Kidney (tissue), 14 donors: ENCODE measurements around the gene LRRC41. TPM values are rescaled to one million over a fixed set of nuclear protein-coding genes. Genes with fewer than 3 reads are reported as not detected.

ENCODE experiments used
- DNase-seq, 5 donors: peaks; one replicate each; pipeline ENCODE4 v3.0.0-alpha.2; 2013 to 2020
- FAIRE-seq: peaks from 2 replicates; lab custom pipeline; 2012; peaks lifted over from hg19 to GRCh38; lab: Jason Lieb, UNC
- H3K27ac ChIP-seq, 2 donors: one replicate each; pipeline ENCODE4 v1.7.0; 2013; ENCODE audit warnings: low read depth in 2 of 2, low read length in 2 of 2, inconsistent platforms in 1 of 2
- H3K27me3 ChIP-seq: one replicate; pipeline ENCODE4 v1.7.1; 2013; ENCODE audit warnings: low read length, inconsistent platforms; ENCODE audit not compliant: control insufficient read depth, insufficient read depth
- H3K36me3 ChIP-seq, 3 donors: one replicate each; pipeline versions ENCODE4 v1.7.0 to v1.7.1; 2013; ENCODE audit warnings: low read length in 3 of 3, control low read depth in 1 of 3, inconsistent platforms in 1 of 3; ENCODE audit not compliant: insufficient read depth in 3 of 3, control insufficient read depth in 2 of 3
- H3K4me1 ChIP-seq, 3 donors: one replicate each; pipeline versions ENCODE4 v1.7.0 to v1.7.1; 2013; ENCODE audit warnings: low read length in 3 of 3, inconsistent platforms in 1 of 3, low read depth in 1 of 3; ENCODE audit not compliant: control insufficient read depth in 2 of 3, insufficient read depth in 2 of 3
- H3K4me3 ChIP-seq, 3 donors: one replicate each; pipeline versions ENCODE4 v1.7.0 to v1.8.1; 2013; ENCODE audit warnings: low read length in 3 of 3, control low read depth in 1 of 3, inconsistent platforms in 1 of 3
- H3K9ac ChIP-seq, 3 donors: one replicate each; pipeline versions ENCODE4 v1.7.0 to v1.7.1; 2013; ENCODE audit warnings: low read length in 3 of 3, control low read depth in 1 of 3, inconsistent platforms in 1 of 3
- H3K9me3 ChIP-seq, 3 donors: one replicate each; pipeline versions ENCODE4 v1.7.0 to v1.7.1; 2013; ENCODE audit warnings: low read length in 3 of 3, control low read depth in 1 of 3, inconsistent platforms in 1 of 3; ENCODE audit not compliant: control insufficient read depth in 2 of 3, insufficient read depth in 1 of 3
- intact Hi-C: fragments of 100-400 bp; cut with DNase I; formaldehyde crosslinking; loops from one replicate; pipeline ENCODE4 v1.11.1; 2022
- polyA plus RNA-seq: library from polyadenylated mRNA; stranded (reverse); fragments of 350-450 nt; fragmentation: Illumina TruSeq; extraction: RNeasy Lipid Tissue Mini Kit (QIAGEN cat#74804); gene quantifications from one replicate; pipeline ENCODE4 v1.2.3, GENCODE V29; 2014; ENCODE audit warnings: low read depth, low replicate concordance; ENCODE audit not compliant: insufficient read depth
- total RNA-seq: library from RNA; stranded (reverse); fragmentation: NEBNext Ultra II Directional; extraction: Animal tissue kit (Norgen Biotek cat#: 25700); gene quantifications from one replicate; pipeline ENCODE4 v1.2.1, GENCODE V29; 2021
- TF ChIP-seq, protein P1 (sequence below): IDR thresholded peaks from 3 replicates; pipeline ENCODE4 v1.5.1; 2012; ENCODE audit warnings: mild to moderate bottlenecking, moderate library complexity, borderline replicate concordance; ENCODE audit not compliant: insufficient read depth; ENCODE audit errors: extremely low read depth
- donor health status: control.
- donor health status: control.
- donor health status: control.
- donor health status: control.
- donor health status: control.
- donor health status: DM: yes; HTN: yes; CAD: no.
- donor health status: Normal renal cell carcinoma (clear cell type).

The LRRC41 gene
- total and polyA plus RNA-seq, 2 donors from 2014 or later, result 37.4 to 59.6 TPM

DNA sequence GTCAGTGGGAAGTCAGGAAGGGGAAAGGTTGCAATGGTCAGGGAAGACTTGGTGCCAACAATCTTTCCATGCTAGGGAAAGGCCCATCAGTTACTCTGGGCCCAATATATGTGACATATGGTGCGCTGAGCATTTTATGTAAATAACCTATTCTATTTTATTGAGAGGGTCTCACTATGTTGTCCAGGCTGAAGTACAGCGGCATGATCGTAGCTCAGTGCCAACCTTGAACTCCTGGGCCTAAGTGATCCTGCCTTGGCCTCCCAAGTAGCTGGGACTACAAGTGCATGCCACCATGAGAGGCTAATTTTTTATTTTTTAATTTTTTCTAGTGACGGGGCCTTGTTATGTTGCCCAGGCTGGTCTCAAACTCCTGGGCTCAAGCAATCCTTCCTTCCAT is 6.9 kb upstream of the LRRC41 start:
- Histone ChIP-seq H3K4me1 (peaks cover 0 to 7% (median 2%) of the 10 kb centered on the region in 3 donors), H3K27me3 (no peaks in the 10 kb centered on the region), H3K4me3 (no peak overlapping the region), H3K27ac (no peak overlapping the region), H3K9me3 (no peaks in the 10 kb centered on the region), H3K36me3 (peaks cover 8 to 29% (median 18%) of the 10 kb centered on the region in 3 donors), H3K9ac (no peak overlapping the region)
- intact Hi-C loops, result no loop called here
- DNase-seq (no peak), FAIRE-seq (no peak)
- TF ChIP-seq, protein P1, sequence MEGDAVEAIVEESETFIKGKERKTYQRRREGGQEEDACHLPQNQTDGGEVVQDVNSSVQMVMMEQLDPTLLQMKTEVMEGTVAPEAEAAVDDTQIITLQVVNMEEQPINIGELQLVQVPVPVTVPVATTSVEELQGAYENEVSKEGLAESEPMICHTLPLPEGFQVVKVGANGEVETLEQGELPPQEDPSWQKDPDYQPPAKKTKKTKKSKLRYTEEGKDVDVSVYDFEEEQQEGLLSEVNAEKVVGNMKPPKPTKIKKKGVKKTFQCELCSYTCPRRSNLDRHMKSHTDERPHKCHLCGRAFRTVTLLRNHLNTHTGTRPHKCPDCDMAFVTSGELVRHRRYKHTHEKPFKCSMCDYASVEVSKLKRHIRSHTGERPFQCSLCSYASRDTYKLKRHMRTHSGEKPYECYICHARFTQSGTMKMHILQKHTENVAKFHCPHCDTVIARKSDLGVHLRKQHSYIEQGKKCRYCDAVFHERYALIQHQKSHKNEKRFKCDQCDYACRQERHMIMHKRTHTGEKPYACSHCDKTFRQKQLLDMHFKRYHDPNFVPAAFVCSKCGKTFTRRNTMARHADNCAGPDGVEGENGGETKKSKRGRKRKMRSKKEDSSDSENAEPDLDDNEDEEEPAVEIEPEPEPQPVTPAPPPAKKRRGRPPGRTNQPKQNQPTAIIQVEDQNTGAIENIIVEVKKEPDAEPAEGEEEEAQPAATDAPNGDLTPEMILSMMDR, result no peak

DNA sequence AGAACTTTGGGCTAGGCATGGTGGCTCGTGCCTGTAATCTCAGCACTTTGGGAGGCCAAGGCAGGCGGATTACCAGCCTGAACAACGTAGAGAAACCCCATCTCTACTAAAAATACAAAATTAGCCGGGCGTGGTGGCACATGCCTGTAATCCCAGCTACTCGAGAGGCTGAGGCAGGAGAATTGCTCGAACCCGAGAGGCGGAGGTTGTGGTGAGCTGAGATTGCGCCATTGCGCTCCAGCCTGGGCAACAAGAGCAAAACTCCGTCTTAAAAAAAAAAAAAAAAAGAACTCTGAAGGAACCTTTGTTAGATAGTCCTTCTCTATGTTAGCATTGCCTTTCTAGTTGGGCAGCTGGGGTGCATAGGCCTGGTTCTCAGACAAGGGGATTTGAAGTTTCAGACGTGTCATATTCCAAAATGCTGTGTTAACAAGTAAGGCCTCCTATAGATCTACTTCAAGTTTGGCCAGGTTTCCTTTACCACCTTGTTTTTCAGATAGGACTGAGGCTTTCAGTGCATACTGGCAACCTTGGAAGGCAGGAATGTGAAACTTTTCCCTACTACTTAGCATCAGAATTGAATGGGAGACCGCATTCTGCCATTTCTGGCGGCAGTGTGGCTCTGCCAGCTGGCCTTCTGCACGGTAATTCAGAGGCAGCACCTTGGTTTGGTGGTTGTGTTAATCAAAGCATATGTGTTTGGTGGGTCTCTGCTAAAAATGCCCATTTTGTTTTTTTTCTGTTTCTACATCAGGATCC is 6.2 kb upstream of the LRRC41 start:
- intact Hi-C loops, result no loop called here

DNA sequence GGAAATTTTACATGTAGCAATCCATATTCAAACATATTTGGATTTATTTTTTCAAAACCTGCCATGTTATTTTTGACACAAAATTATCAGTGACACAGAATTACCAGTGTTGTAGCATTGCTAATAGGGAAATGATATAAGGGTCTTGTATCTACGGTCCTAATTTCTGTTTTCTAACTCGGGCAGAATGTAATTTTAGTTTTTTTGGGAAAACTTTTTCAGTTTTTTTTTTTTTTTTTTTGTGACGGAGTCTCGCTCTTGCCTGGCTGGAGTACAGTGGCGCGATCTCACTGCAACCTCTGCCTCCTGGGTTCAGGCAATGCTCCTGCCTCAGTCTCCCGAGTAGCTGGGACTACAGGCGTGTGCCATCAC is 2.7 kb upstream of the LRRC41 start:
- TF ChIP-seq, protein P1, result no peak
- Histone ChIP-seq H3K4me1 (peaks cover 0 to 15% (median 5%) of the 10 kb centered on the region in 3 donors), H3K27me3 (no peaks in the 10 kb centered on the region), H3K9me3 (no peaks in the 10 kb centered on the region), H3K27ac (no peak overlapping the region), H3K4me3 (no peak overlapping the region), H3K36me3 (peaks cover 4 to 10% (median 9%) of the 10 kb centered on the region in 3 donors), H3K9ac (no peak overlapping the region)
- DNase-seq (no peak), FAIRE-seq (no peak)
- intact Hi-C loops, result no loop called here

More for the DNA sequence above, 6.2 kb upstream of the LRRC41 start:
- no peak overlapping the region for H3K27ac ChIP-seq
- H3K9me3 ChIP-seq, result no peaks in the 10 kb centered on the region
- peaks cover 0 to 9% (median 2%) of the 10 kb centered on the region in 3 donors for H3K4me1 ChIP-seq
- H3K4me3 ChIP-seq, result no peak overlapping the region
- no peak overlapping the region for H3K9ac ChIP-seq
- FAIRE-seq (no peak), DNase-seq (no peak)
- no peaks in the 10 kb centered on the region for H3K27me3 ChIP-seq
- H3K36me3 ChIP-seq, result peaks cover 8 to 25% (median 18%) of the 10 kb centered on the region in 3 donors
- TF ChIP-seq, protein P1, result no peak
